ENCODE measurements around the gene CITED2.

- TF ChIP-seq CTCF (conservative IDR thresholded peaks at IDR 0.05; ENCODE audit: low read depth in 2 of 2) (no peak), CREB1 (CRISPR knock-in tag; IDR thresholded peaks at IDR 0.05; ENCODE audit: low read depth) (no peak), POLR2AphosphoS5 (IDR thresholded peaks at IDR 0.05; ENCODE audit: low read depth) (no peak), EZH2phosphoT487 (IDR thresholded peaks at IDR 0.05; ENCODE audit: unreplicated experiment) (no peak), JUNB (IDR thresholded peaks at IDR 0.05; ENCODE audit: unreplicated experiment) (no peak), EZH2 (IDR thresholded peaks at IDR 0.05; ENCODE audit: low read depth, unreplicated experiment) (no peak), ZNF114 (CRISPR knock-in tag; IDR thresholded peaks at IDR 0.05) (no peak), STAT1 (IDR thresholded peaks at IDR 0.05; ENCODE audit: unreplicated experiment) (no peak)
- TF ChIP-seq, protein P1, sequence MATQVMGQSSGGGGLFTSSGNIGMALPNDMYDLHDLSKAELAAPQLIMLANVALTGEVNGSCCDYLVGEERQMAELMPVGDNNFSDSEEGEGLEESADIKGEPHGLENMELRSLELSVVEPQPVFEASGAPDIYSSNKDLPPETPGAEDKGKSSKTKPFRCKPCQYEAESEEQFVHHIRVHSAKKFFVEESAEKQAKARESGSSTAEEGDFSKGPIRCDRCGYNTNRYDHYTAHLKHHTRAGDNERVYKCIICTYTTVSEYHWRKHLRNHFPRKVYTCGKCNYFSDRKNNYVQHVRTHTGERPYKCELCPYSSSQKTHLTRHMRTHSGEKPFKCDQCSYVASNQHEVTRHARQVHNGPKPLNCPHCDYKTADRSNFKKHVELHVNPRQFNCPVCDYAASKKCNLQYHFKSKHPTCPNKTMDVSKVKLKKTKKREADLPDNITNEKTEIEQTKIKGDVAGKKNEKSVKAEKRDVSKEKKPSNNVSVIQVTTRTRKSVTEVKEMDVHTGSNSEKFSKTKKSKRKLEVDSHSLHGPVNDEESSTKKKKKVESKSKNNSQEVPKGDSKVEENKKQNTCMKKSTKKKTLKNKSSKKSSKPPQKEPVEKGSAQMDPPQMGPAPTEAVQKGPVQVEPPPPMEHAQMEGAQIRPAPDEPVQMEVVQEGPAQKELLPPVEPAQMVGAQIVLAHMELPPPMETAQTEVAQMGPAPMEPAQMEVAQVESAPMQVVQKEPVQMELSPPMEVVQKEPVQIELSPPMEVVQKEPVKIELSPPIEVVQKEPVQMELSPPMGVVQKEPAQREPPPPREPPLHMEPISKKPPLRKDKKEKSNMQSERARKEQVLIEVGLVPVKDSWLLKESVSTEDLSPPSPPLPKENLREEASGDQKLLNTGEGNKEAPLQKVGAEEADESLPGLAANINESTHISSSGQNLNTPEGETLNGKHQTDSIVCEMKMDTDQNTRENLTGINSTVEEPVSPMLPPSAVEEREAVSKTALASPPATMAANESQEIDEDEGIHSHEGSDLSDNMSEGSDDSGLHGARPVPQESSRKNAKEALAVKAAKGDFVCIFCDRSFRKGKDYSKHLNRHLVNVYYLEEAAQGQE (IDR thresholded peaks at IDR 0.05; ENCODE audit: unreplicated experiment): no peak
Measured at GRCh38 chr6:139380168-139380567, 5.7 kb upstream of the CITED2 start.
